Measurements from ENCODE around the gene USP50.
"Not testable (repeated sequence)": the region's sequence is repeated elsewhere in the genome, so short reads cannot be mapped to it uniquely, and the experiment has no call there.

USP50 gene

GRCh38 chr15:50505656-50506055 lies 40.8 kb downstream of the USP50 start:
- not testable (repeated sequence) for FAIRE-seq; DNase-seq (ENCODE audit: low spot score)

GRCh38 chr15:50503144-50503543 lies 43.3 kb downstream of the USP50 start:
- FAIRE-seq (no peak), DNase-seq (ENCODE audit: low spot score) (no peak)

- no peak for DNase-seq (ENCODE audit: low spot score)
- FAIRE-seq, result no peak
These were observed 44.7 kb downstream of the USP50 start for GRCh38 chr15:50501815-50502214.

- no peak for FAIRE-seq
- DNase-seq (ENCODE audit: low spot score), result no peak
These were observed 46.1 kb downstream of the USP50 start for GRCh38 chr15:50500352-50500751.

- DNase-seq (ENCODE audit: low spot score) (no peak), FAIRE-seq (no peak)
These were observed 49.8 kb downstream of the USP50 start for GRCh38 chr15:50496692-50497091.

- not testable (repeated sequence) for FAIRE-seq; DNase-seq (ENCODE audit: low spot score)
These were observed 51.9 kb downstream of the USP50 start for GRCh38 chr15:50494547-50494946.

- DNase-seq (ENCODE audit: low spot score), result no peak
- FAIRE-seq, result no peak
These were observed 52.8 kb downstream of the USP50 start for GRCh38 chr15:50493625-50494024.

GRCh38 chr15:50487287-50487686 lies 59.2 kb downstream of the USP50 start:
- FAIRE-seq (no peak), DNase-seq (ENCODE audit: low spot score) (no peak)

- no peak for FAIRE-seq
- no peak for DNase-seq (ENCODE audit: low spot score)
These were observed 61.1 kb downstream of the USP50 start for GRCh38 chr15:50485389-50485788.

GRCh38 chr15:50484781-50485180 lies 61.7 kb downstream of the USP50 start:
- no peak for DNase-seq (ENCODE audit: low spot score)
- FAIRE-seq, result no peak

- no peak for DNase-seq (ENCODE audit: low spot score)
- no peak for FAIRE-seq
These were observed 70.3 kb downstream of the USP50 start for GRCh38 chr15:50476143-50476542.

- DNase-seq (ENCODE audit: low spot score) (no peak), FAIRE-seq (no peak)
These were observed 75.4 kb downstream of the USP50 start for GRCh38 chr15:50471072-50471471.

- no peak for DNase-seq (ENCODE audit: low spot score)
- no peak for FAIRE-seq
These were observed 82.8 kb downstream of the USP50 start for GRCh38 chr15:50463423-50464358.

- FAIRE-seq (no peak), DNase-seq (ENCODE audit: low spot score) (no peak)
These were observed 87.9 kb downstream of the USP50 start for GRCh38 chr15:50458348-50459112.

- FAIRE-seq, result no peak
These were observed 93.5 kb downstream of the USP50 start for GRCh38 chr15:50452927-50453326.

More at GRCh38 chr15:50452927-50453326, 93.5 kb downstream of the USP50 start:
- no peak for DNase-seq (ENCODE audit: low spot score)

Measured in RCC 7860 (cell line).